K562 (cell line): Measurements from ENCODE around the gene RNU6-1. TPM values are rescaled to one million over a fixed set of nuclear protein-coding genes. Genes with fewer than 3 reads are reported as not detected.

Experiments used
- DPF2 ChIP-seq: fragments of 450-650 bp; IDR thresholded peaks from 2 replicates; pipeline ENCODE4 v1.6.1; 2016
- ELF2 ChIP-seq: fragments of 250-450 bp; sonication (Bioruptor Pico); IDR thresholded peaks from 2 replicates; pipeline ENCODE4 v1.5.0; 2021; ENCODE audit warnings: mild to moderate bottlenecking
- ELF4 ChIP-seq: fragments of 450-650 bp; formaldehyde crosslinking; IDR thresholded peaks from 2 replicates; pipeline ENCODE4 v1.4.0; 2022; ENCODE audit warnings: missing genetic modification characterization
- ETV1 ChIP-seq: fragments of 450-650 bp; conservative IDR thresholded peaks from 2 replicates; pipeline ENCODE4 v1.6.1; 2016; ENCODE audit warnings: missing genetic modification characterization, control low read depth, low read depth, missing compliant biosample characterization
- FOXJ3 ChIP-seq: sonication (generic); formaldehyde crosslinking; IDR thresholded peaks from 2 replicates; pipeline ENCODE4 v1.4.0; 2020; ENCODE audit warnings: mild to moderate bottlenecking, missing genetic modification reagents
- HDAC1 ChIP-seq, 2 experiments: fragments of 450-650 bp; IDR thresholded peaks; 2 replicates each; pipeline ENCODE4 v1.6.1; 2016 to 2017; ENCODE audit warnings: inconsistent platforms in 1 of 2, mild to moderate bottlenecking in 1 of 2, moderate library complexity in 1 of 2
- HDGF ChIP-seq: fragments of 450-650 bp; IDR thresholded peaks from 2 replicates; pipeline ENCODE4 v1.6.1; 2016
- HMGXB4 ChIP-seq: sonication (generic); formaldehyde crosslinking; IDR thresholded peaks from 2 replicates; pipeline ENCODE4 v1.8.1; 2023; ENCODE audit warnings: mild to moderate bottlenecking, missing genetic modification reagents
- KLF1 ChIP-seq: fragments of 450-650 bp; IDR thresholded peaks from 2 replicates; pipeline ENCODE4 v1.6.1; 2016; ENCODE audit warnings: missing genetic modification characterization, missing compliant biosample characterization
- MAFF ChIP-seq: IDR thresholded peaks from 2 replicates; pipeline ENCODE4 v1.6.1; 2012; ENCODE audit warnings: low read length, improper control_type of control experiment
- MBD2 ChIP-seq: sonication (generic); IDR thresholded peaks from 2 replicates; pipeline ENCODE4 v1.6.1; 2016; ENCODE audit warnings: low read depth, borderline replicate concordance
- MCM2 ChIP-seq: fragments of 450-650 bp; IDR thresholded peaks from 2 replicates; pipeline ENCODE4 v1.6.1; 2017; ENCODE audit warnings: low read depth, mild to moderate bottlenecking
- POLR2A ChIP-seq: fragments of 450-650 bp; conservative IDR thresholded peaks from 2 replicates; pipeline ENCODE4 v1.6.1; 2016
- PTRF ChIP-seq: fragments of 450-650 bp; IDR thresholded peaks from 2 replicates; pipeline ENCODE4 v1.6.1; 2016; ENCODE audit warnings: mild to moderate bottlenecking, missing genetic modification characterization, missing compliant biosample characterization
- SAFB ChIP-seq: fragments of 200-400 bp; formaldehyde crosslinking; IDR thresholded peaks from 2 replicates; pipeline ENCODE4 v1.6.1; 2017; ENCODE audit warnings: low read depth, low read length, borderline replicate concordance
- SOX6 ChIP-seq: fragments of 450-650 bp; IDR thresholded peaks from 2 replicates; pipeline ENCODE4 v1.6.1; 2014; ENCODE audit warnings: mild to moderate bottlenecking
- ZNF232 ChIP-seq: sonication (generic); formaldehyde crosslinking; IDR thresholded peaks from 2 replicates; pipeline ENCODE4 v1.8.0; 2022; ENCODE audit warnings: mild to moderate bottlenecking, missing genetic modification reagents
- ZNF239 ChIP-seq: fragments of 250-450 bp; sonication (Bioruptor Pico); IDR thresholded peaks from 2 replicates; pipeline ENCODE4 v1.4.0; 2020; ENCODE audit warnings: mild to moderate bottlenecking
- ZNF3 ChIP-seq: fragments of 250-450 bp; sonication (Bioruptor Pico); IDR thresholded peaks from 2 replicates; pipeline ENCODE4 v1.5.0; 2021; ENCODE audit warnings: mild to moderate bottlenecking, moderate library complexity
- ZNF592 ChIP-seq: fragments of 450-650 bp; IDR thresholded peaks from 2 replicates; pipeline ENCODE4 v1.6.1; 2017; ENCODE audit warnings: antibody characterized with exemption, mild to moderate bottlenecking
- ZNF707 ChIP-seq: fragments of 250-450 bp; sonication (Bioruptor Pico); conservative IDR thresholded peaks from 2 replicates; pipeline ENCODE4 v1.8.0; 2022; ENCODE audit warnings: inconsistent platforms, mild to moderate bottlenecking, moderate library complexity
- polyA plus RNA-seq, 8 experiments: library from polyadenylated mRNA; depleted of rRNA in 4 of 8; stranded (reverse) in 5 of 8; unstranded in 3 of 8; fragments of >200 nt; fragmentation: Nextera tagmentation in 2 of 8; fragmentation: Illumina TruSeq in 1 of 8; extraction: Ambion mirVana in 2 of 8; extraction: Trizol in 1 of 8; gene quantifications; 2 replicates each; pipeline versions ENCODE4 v1.2.1 to v1.2.3, GENCODE V29; 2011 to 2014; ENCODE audit warnings: inconsistent platforms in 1 of 8, missing spikeins in 1 of 8
- total RNA-seq, 7 experiments: library from RNA; depleted of rRNA in 6 of 7; stranded (reverse); fragments of >200 nt in 6 of 7; fragmentation: Illumina TruSeq in 2 of 7; extraction: Trizol in 2 of 7; gene quantifications; 2 replicates each; pipeline versions ENCODE4 v1.2.1 to v1.2.3, GENCODE V29; 2011 to 2021; ENCODE audit warnings: low replicate concordance in 1 of 7

The RNU6-1 gene
- total and polyA plus RNA-seq, 9 of the 15 experiments (the other 6 are each of a cell fraction or from before 2014, with no cell fraction given) = not detected

- TF ChIP-seq MCM2 (no peak), ETV1 (tag) (no peak), POLR2A (peak; percentile 65), MBD2 (peak; percentile 55; the same call in 1 of the 2 replicates), ZNF232 (no peak), SAFB (no peak), DPF2 (peak; percentile 47; the same call in 1 of the 2 replicates), HMGXB4 (CRISPR knock-in tag) (no peak), ELF4 (CRISPR knock-in tag) (no peak), ZNF707 (CRISPR knock-in tag) (no peak), ELF2 (CRISPR knock-in tag) (no peak), MAFF (no peak), ZNF239 (CRISPR knock-in tag) (no peak), HDGF (no peak), PTRF (tag) (no peak), ZNF592 (peak; percentile 65; the same call in 1 of the 2 replicates), HDAC1 (IDR thresholded peaks at IDR 0.05) (peak in 1 of 2 experiments; percentile 41; a peak in 1 of 4 replicates), FOXJ3 (CRISPR knock-in tag) (no peak), KLF1 (no peak), SOX6 (peak; percentile 43; the same call in 1 of the 2 replicates), ZNF3 (CRISPR knock-in tag) (no peak)
Observed at GRCh38 chr15:67884514-67885174, 44.8 kb upstream of the RNU6-1 start (continued).
